NCI-H1105 treated with DMSO at 0.1 percent for 48 hours (cell line): ENCODE data around the gene STX18.

ENCODE experiments used
- DNase-seq: peaks from one replicate; lab custom pipeline; 2025; lab: John Stamatoyannopoulos, UW

Gene STX18

GRCh38 chr4:4398430-4398829, 143.4 kb downstream of the STX18 start:
- no peak for DNase-seq

- no peak for DNase-seq
Measured at GRCh38 chr4:4397441-4397819, 144.4 kb downstream of the STX18 start.

- DNase-seq = no peak
Measured at GRCh38 chr4:4396628-4397440, 145.0 kb downstream of the STX18 start.

- peak; percentile 68 for DNase-seq
Measured at GRCh38 chr4:4395849-4396627, 145.8 kb downstream of the STX18 start.

- no peak for DNase-seq
Measured at GRCh38 chr4:4395371-4395770, 146.5 kb downstream of the STX18 start.

GRCh38 chr4:4394644-4395043, 147.2 kb downstream of the STX18 start:
- no peak for DNase-seq

GRCh38 chr4:4392501-4393183, 149.2 kb downstream of the STX18 start:
- no peak for DNase-seq

GRCh38 chr4:4391866-4392265, 150.0 kb downstream of the STX18 start:
- no peak for DNase-seq

- DNase-seq = no peak
Measured at GRCh38 chr4:4390515-4391240, 151.2 kb downstream of the STX18 start.

- DNase-seq = no peak
Measured at GRCh38 chr4:4390046-4390445, 151.8 kb downstream of the STX18 start.

- no peak for DNase-seq
Measured at GRCh38 chr4:4388836-4389575, 152.8 kb downstream of the STX18 start.

GRCh38 chr4:4388311-4388790, 153.5 kb downstream of the STX18 start:
- DNase-seq = no peak

GRCh38 chr4:4387531-4388310, 154.1 kb downstream of the STX18 start:
- DNase-seq = peak; percentile 14

- peak; percentile 14 for DNase-seq
Measured at GRCh38 chr4:4386736-4387392, 155.0 kb downstream of the STX18 start, which contains the start of gene NSG1. NSG1 (plus strand) TSS chr4:4387102; CDS start chr4:4387630, 528 bp downstream.

GRCh38 chr4:4386296-4386735, 155.5 kb downstream of the STX18 start:
- peak; percentile 48 for DNase-seq

GRCh38 chr4:4385729-4386295, 156.0 kb downstream of the STX18 start:
- no peak for DNase-seq

GRCh38 chr4:4384837-4385236, 157.0 kb downstream of the STX18 start:
- no peak for DNase-seq

GRCh38 chr4:4383085-4383484, 158.8 kb downstream of the STX18 start:
- DNase-seq = no peak

- DNase-seq = no peak
Measured at GRCh38 chr4:4379540-4380087, 162.2 kb downstream of the STX18 start.
